HEK293 (cell line): ENCODE data around the gene SPRED2.

Experiments used
- CTCF ChIP-seq: fragments of 450-650 bp; formaldehyde crosslinking; IDR thresholded peaks from 2 replicates; pipeline ENCODE4 v1.5.1; 2016; ENCODE audit warnings: missing biosample characterization, missing genetic modification characterization
- KLF16 ChIP-seq: fragments of 450-650 bp; formaldehyde crosslinking; IDR thresholded peaks from 2 replicates; pipeline ENCODE4 v1.5.1; 2017; ENCODE audit warnings: missing biosample characterization, missing genetic modification characterization
- KLF7 ChIP-seq: fragments of 450-650 bp; formaldehyde crosslinking; IDR thresholded peaks from 2 replicates; pipeline ENCODE4 v1.5.1; 2016; ENCODE audit warnings: missing biosample characterization, missing genetic modification characterization, borderline replicate concordance
- PBX3 ChIP-seq: sonication (generic); formaldehyde crosslinking; IDR thresholded peaks from 2 replicates; pipeline ENCODE4 v1.8.1; 2022; ENCODE audit warnings: mild to moderate bottlenecking, moderate library complexity, missing genetic modification reagents
- PRDM10 ChIP-seq: fragments of 450-650 bp; formaldehyde crosslinking; IDR thresholded peaks from 2 replicates; pipeline ENCODE4 v1.5.1; 2016; ENCODE audit warnings: missing biosample characterization, missing genetic modification characterization
- ZBTB48 ChIP-seq: fragments of 450-650 bp; formaldehyde crosslinking; IDR thresholded peaks from 2 replicates; pipeline ENCODE4 v1.5.1; 2016; ENCODE audit warnings: missing biosample characterization, missing genetic modification characterization
- ZNF626 ChIP-seq: fragments of 450-650 bp; sonication (Bioruptor Pico); formaldehyde crosslinking; IDR thresholded peaks from 2 replicates; pipeline ENCODE4 v1.5.1; 2018; ENCODE audit warnings: missing biosample characterization, missing genetic modification characterization, inconsistent platforms
- ZNF830 ChIP-seq: fragments of 450-650 bp; IDR thresholded peaks from 2 replicates; pipeline ENCODE4 v1.5.0; 2018; ENCODE audit warnings: missing biosample characterization, missing genetic modification characterization, low read depth, mild to moderate bottlenecking, moderate library complexity
- ZSCAN18 ChIP-seq: fragments of 450-650 bp; formaldehyde crosslinking; IDR thresholded peaks from 2 replicates; pipeline ENCODE4 v1.5.1; 2016; ENCODE audit warnings: missing biosample characterization, missing genetic modification characterization

GRCh38 chr2:65357095-65357958, 75.1 kb downstream of the SPRED2 start:
- TF ChIP-seq KLF16 (tag by site-specific recombination) (no peak), PBX3 (CRISPR knock-in tag) (no peak), CTCF (tag by site-specific recombination) (no peak), ZSCAN18 (tag by site-specific recombination) (no peak), ZBTB48 (tag by site-specific recombination) (no peak), KLF7 (tag by site-specific recombination) (no peak), PRDM10 (no peak), ZNF830 (tag by site-specific recombination) (no peak), ZNF626 (tag by site-specific recombination) (no peak)
